DOHH2 (cell line): ENCODE measurements around the gene ZDHHC12.

ENCODE experiments used
- H3F3A ChIP-seq: fragments of 200-600 bp; sonication (generic), shearing (Covaris generic); 2 replicates; pipeline ENCODE4 v1.6.0; 2016; ENCODE audit warnings: antibody characterized with exemption, mild to moderate bottlenecking; ENCODE audit not compliant: control insufficient read depth, insufficient read depth
- H3K27ac ChIP-seq: fragments of 200-600 bp; sonication (generic); 2 replicates; pipeline ENCODE4 v1.5.1; 2014; ENCODE audit warnings: low read depth, mild to moderate bottlenecking, low read length, moderate library complexity
- H3K27me3 ChIP-seq: fragments of 200-600 bp; sonication (generic); 2 replicates; pipeline ENCODE4 v1.6.1; 2014; ENCODE audit warnings: mild to moderate bottlenecking, low read length, mixed read lengths; ENCODE audit not compliant: control insufficient read depth
- H3K36me3 ChIP-seq: fragments of 200-600 bp; sonication (generic); 2 replicates; pipeline ENCODE4 v1.6.1; 2014; ENCODE audit warnings: mild to moderate bottlenecking, low read length, moderate library complexity, mixed read lengths; ENCODE audit not compliant: control insufficient read depth
- H3K4me1 ChIP-seq: fragments of 200-600 bp; sonication (generic); 2 replicates; pipeline ENCODE4 v1.6.1; 2014; ENCODE audit warnings: mild to moderate bottlenecking, low read length, mixed read lengths; ENCODE audit not compliant: control insufficient read depth
- H3K4me2 ChIP-seq: fragments of 200-600 bp; sonication (generic); 2 replicates; pipeline ENCODE4 v1.6.0; 2014; ENCODE audit warnings: mild to moderate bottlenecking, low read length, moderate library complexity
- H3K4me3 ChIP-seq: fragments of 200-600 bp; sonication (generic); 2 replicates; pipeline ENCODE4 v1.5.1; 2014; ENCODE audit warnings: mild to moderate bottlenecking, low read length, mixed read lengths
- H3K79me2 ChIP-seq: fragments of 200-600 bp; sonication (generic); 2 replicates; pipeline ENCODE4 v1.6.1; 2014; ENCODE audit warnings: mild to moderate bottlenecking, low read length, mixed read lengths; ENCODE audit not compliant: control insufficient read depth
- H3K9me2 ChIP-seq: fragments of 200-600 bp; sonication (generic); replicated peaks from 2 replicates; pipeline ENCODE4 v1.6.1; 2014; ENCODE audit warnings: mild to moderate bottlenecking, low read length, mixed read lengths; ENCODE audit not compliant: control insufficient read depth
- H3K9me3 ChIP-seq: fragments of 200-600 bp; sonication (generic); 2 replicates; pipeline ENCODE4 v1.6.1; 2014; ENCODE audit warnings: antibody characterized with exemption, low read length, mixed read lengths; ENCODE audit not compliant: control insufficient read depth, insufficient read depth
- H4K20me1 ChIP-seq: fragments of 200-600 bp; sonication (generic); 2 replicates; pipeline ENCODE4 v1.6.0; 2014; ENCODE audit warnings: low read depth, mild to moderate bottlenecking, antibody characterized with exemption, low read length, moderate library complexity; ENCODE audit not compliant: control insufficient read depth, insufficient read depth
- EZH2phosphoT487 ChIP-seq: fragments of 200-600 bp; sonication (generic); IDR thresholded peaks from 2 replicates; pipeline ENCODE4 v1.6.1; 2017; ENCODE audit warnings: borderline replicate concordance, mild to moderate bottlenecking, antibody characterized with exemption, low read length, moderate library complexity, mixed read lengths
- TF ChIP-seq, protein P1 (sequence below): fragments of 200-600 bp; sonication (generic); IDR thresholded peaks from one replicate; pipeline ENCODE4 v1.5.1; 2014; ENCODE audit warnings: antibody characterized with exemption, mild to moderate bottlenecking, low read depth, low read length; ENCODE audit not compliant: poor library complexity, severe bottlenecking

Gene ZDHHC12

DNA sequence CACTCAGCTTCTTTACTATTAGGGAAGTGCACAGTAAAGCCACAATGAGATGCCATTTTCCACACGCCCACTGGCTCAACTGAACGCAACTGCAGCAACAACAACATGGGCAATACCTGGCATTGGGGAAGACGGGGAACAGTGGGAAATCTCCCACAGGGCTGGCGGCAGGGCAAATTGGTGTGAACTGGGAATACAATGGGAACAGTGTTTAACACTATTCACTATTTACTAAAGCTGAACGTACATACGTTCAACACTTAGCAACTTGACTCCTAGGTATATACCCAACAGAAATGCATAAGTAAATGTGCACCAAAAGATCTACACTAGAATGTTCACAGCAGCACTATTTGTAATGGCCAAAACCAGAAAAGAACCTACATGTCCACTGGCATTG, 33.7 kb upstream of the ZDHHC12 start:
- H3K4me3 ChIP-seq, result no peak overlapping the region
- H4K20me1 ChIP-seq, result no peaks in the 10 kb centered on the region
- H3K9me2 ChIP-seq, result no peaks in the 10 kb centered on the region
- no peak overlapping the region for H3K27ac ChIP-seq
- H3F3A ChIP-seq, result no peaks in the 10 kb centered on the region
- no peaks in the 10 kb centered on the region; the same call in 1 of the 2 replicates for H3K36me3 ChIP-seq
- no peaks in the 10 kb centered on the region for H3K79me2 ChIP-seq
- H3K27me3 ChIP-seq, result no peaks in the 10 kb centered on the region
- TF ChIP-seq, protein P1, sequence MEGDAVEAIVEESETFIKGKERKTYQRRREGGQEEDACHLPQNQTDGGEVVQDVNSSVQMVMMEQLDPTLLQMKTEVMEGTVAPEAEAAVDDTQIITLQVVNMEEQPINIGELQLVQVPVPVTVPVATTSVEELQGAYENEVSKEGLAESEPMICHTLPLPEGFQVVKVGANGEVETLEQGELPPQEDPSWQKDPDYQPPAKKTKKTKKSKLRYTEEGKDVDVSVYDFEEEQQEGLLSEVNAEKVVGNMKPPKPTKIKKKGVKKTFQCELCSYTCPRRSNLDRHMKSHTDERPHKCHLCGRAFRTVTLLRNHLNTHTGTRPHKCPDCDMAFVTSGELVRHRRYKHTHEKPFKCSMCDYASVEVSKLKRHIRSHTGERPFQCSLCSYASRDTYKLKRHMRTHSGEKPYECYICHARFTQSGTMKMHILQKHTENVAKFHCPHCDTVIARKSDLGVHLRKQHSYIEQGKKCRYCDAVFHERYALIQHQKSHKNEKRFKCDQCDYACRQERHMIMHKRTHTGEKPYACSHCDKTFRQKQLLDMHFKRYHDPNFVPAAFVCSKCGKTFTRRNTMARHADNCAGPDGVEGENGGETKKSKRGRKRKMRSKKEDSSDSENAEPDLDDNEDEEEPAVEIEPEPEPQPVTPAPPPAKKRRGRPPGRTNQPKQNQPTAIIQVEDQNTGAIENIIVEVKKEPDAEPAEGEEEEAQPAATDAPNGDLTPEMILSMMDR, result no peak
- TF ChIP-seq EZH2phosphoT487, result no peak
- no peak overlapping the region for H3K4me2 ChIP-seq
- H3K9me3 ChIP-seq, result no peaks in the 10 kb centered on the region
- H3K4me1 ChIP-seq, result no peaks in the 10 kb centered on the region

GRCh38 chr9:128753627-128754026, 29.7 kb upstream of the ZDHHC12 start:
- Histone ChIP-seq H3K4me2 (no peak overlapping the region), H3K9me2 (no peaks in the 10 kb centered on the region), H3F3A (no peaks in the 10 kb centered on the region), H3K27me3 (no peaks in the 10 kb centered on the region), H3K4me3 (no peak overlapping the region), H3K36me3 (no peaks in the 10 kb centered on the region; the same call in 1 of the 2 replicates), H3K4me1 (no peaks in the 10 kb centered on the region), H3K27ac (no peak overlapping the region), H3K79me2 (no peaks in the 10 kb centered on the region), H4K20me1 (no peaks in the 10 kb centered on the region), H3K9me3 (no peaks in the 10 kb centered on the region)
- TF ChIP-seq, protein P1, result no peak
- TF ChIP-seq EZH2phosphoT487, result no peak

DNA sequence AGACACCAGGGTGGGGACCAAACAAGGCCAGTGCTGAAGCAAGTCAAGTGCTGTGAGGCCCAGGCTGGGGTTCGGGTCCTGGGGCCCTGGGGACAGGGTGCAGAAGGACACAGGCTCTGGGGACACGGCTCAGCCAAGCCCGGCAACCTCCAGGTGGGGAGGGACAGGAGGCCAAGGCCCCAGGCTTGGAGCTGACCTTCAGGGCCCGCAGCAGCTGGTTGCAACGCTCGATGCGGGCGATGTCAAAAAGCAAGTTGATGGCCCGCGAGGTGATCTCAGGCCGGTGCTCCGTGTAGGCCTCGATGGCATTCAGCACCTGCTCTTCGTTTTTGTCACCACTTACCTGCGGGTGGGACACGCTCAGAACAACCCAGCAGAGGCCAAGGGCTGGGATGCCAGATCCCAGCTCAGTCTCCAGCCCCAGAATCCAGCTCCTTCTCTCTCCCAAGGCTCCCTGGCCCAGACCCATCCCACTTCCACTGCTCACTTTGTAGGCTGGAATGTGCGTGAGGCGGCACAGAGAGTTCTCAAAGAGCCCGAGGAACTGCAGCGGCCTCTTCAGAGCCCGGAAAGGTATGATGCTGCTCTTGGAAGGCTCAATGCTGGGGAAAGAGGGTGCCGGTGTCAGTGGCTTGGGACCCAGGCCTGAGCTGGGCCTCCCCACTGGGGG, 27.1 kb upstream of the ZDHHC12 start:
- no peaks in the 10 kb centered on the region for H3K27me3 ChIP-seq
- H3K4me2 ChIP-seq, result no peak overlapping the region
- no peaks in the 10 kb centered on the region for H3F3A ChIP-seq
- no peaks in the 10 kb centered on the region for H3K9me2 ChIP-seq
- no peaks in the 10 kb centered on the region for H3K4me1 ChIP-seq
- no peaks in the 10 kb centered on the region for H3K9me3 ChIP-seq
- H3K36me3 ChIP-seq, result no peaks in the 10 kb centered on the region; the same call in 1 of the 2 replicates
- no peak overlapping the region for H3K27ac ChIP-seq
- no peaks in the 10 kb centered on the region for H4K20me1 ChIP-seq
- no peak overlapping the region for H3K4me3 ChIP-seq
- no peaks in the 10 kb centered on the region for H3K79me2 ChIP-seq
- no peak for TF ChIP-seq EZH2phosphoT487
- TF ChIP-seq, protein P1, result no peak
